Amniotic stem cell (primary cell): ENCODE data around the gene ADAT2.
"Not testable (repeated sequence)": the region's sequence is repeated elsewhere in the genome, so short reads cannot be mapped to it uniquely, and the experiment has no call there.

Source experiments
- DNase-seq: peaks from one replicate; lab custom pipeline; 2025; lab: John Stamatoyannopoulos, UW

Gene ADAT2

GRCh38 chr6:143450453-143451371 lies at the start of gene ADAT2, which contains the start of gene PEX3:
TSS of gene ADAT2 (minus strand) at chr6:143450695. CDS start at chr6:143450658, 37 bp downstream.
TSS of gene PEX3 (plus strand) at chr6:143450805. CDS start at chr6:143451043, 238 bp downstream.
- DNase-seq: peak; percentile 88

DNA sequence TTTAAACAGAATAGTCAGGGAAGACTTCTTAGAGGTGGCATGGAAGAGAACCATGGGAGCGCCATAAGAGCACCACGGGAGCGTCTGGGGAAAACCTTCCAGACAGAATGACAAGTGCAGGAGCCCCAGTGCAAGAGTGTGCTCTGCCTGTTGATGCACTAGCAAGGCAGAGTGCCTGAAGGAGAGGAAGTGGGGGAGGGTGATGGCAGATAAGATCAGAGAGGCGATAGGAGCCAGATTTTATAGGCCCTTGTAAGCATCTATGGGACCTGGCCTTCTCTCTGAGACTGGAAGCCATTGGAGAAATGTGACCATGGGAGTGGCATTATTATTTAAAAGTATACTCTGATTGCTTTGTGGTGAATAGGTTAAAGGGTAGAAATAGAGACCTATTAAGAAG lies 47.9 kb upstream of the ADAT2 start:
- no peak for DNase-seq

DNA sequence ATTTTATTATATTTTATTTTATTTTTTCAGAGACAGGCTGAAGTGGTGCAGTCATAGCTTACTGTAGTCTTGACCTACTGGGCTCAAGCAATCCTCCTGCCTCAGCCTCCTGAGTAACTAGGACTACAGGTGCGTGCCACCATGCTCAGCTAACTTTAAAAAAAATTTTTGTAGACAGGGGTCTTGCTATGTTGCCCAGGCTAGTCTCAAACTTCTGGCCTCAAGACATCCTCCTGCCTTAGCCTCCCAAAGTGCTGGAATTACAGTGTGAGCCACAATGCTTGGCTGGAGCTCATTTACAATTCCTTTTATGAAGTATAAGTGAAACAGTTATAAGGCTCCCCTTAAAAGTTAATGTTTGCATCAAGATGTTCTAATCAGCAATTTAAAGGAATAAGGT lies 46.5 kb upstream of the ADAT2 start:
- DNase-seq: no peak

- no peak for DNase-seq
These were observed 40.3 kb upstream of the ADAT2 start for GRCh38 chr6:143490775-143491174.

- DNase-seq: no peak
These were observed 39.7 kb upstream of the ADAT2 start for GRCh38 chr6:143490244-143490643.

GRCh38 chr6:143486752-143487151 lies 36.3 kb upstream of the ADAT2 start:
- DNase-seq: no peak

DNA sequence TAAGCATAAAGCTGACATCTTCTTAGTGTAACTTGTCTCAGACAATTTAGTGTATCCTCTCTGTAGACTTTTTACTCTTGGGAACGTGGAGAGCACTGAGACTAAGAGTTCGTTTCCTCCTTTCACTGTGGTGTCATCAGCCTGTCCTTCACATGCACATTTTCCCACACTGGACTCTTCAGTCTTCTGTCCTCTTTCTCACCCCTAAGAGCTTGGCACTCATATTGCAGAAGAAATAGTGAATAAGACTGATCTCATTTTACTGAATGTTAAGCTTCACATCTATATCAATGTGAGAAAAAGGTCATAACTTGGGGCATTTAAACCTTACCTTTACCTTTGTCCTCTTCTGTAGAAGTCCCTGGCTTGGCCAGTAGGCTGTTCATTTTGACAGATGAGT lies 35.5 kb upstream of the ADAT2 start:
- no peak for DNase-seq

DNA sequence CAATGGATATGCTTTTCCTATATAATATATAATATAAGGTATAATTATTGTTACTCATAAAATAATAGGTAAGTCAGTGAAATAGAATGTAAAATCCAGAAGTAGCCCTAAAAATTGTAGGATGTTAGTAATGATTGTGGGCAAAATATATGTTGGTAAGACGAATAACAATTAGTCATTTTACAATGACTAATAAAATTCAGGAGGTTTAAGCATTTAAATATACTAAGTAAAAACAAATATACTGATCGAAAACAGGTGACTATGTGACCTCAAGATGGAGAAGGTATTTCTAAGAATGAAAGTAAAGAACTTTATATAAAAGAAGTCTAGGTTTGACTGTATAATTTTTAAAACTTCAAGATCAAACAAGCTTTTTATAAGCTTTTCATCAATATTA lies 32.1 kb upstream of the ADAT2 start:
- DNase-seq: no peak

DNA sequence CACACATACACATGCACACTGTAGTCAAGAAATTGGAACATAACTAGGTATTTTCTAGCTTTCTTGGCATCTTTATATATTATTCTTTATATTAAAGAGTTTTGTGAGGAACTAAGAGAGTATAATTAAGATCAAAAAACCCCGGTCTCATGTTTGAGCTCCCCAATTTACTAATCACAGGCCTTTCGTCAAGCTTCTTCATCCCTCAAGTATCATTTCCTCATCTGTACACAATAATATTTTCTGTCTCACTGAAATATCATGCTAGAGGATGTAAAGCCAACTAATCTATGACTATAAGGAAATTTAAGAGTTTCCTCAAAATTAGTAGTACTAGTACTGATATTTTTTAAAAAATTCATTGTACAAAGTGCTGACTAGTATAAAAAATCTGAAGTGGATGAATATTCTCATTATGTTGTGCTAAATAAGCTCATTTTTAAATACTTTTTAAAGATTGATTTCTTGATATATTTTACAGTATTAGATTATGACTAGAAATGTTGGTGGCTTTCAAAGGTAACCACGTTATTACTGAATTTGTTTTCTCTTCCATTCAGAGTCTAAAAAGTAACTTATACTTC lies 28.1 kb upstream of the ADAT2 start:
- no peak for DNase-seq

- no peak for DNase-seq
These were observed 26.1 kb upstream of the ADAT2 start for GRCh38 chr6:143476545-143476944.

GRCh38 chr6:143471822-143472221 lies 21.3 kb upstream of the ADAT2 start:
- no peak for DNase-seq

GRCh38 chr6:143468823-143469222 lies 18.3 kb upstream of the ADAT2 start:
- not testable (repeated sequence) for DNase-seq

DNA sequence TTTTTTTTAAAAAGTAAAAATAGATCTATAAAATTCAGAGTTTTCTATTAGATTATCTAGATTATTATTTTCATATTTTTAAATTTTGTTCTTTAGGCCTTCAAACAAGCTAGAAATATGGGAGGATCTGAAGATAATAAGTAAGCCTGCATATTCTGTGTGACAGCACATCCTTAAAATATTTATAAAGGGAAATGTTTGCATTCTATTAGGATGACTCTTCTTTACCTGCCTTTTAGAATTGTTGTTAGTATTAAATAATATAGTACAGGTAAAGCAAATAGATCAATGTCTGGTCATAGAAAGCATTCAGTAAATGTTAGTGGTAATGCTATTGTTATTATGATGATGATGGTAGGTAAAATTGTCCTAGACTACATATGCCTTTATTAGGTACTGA lies 17.5 kb upstream of the ADAT2 start:
- DNase-seq: no peak

GRCh38 chr6:143465546-143465945 lies 15.1 kb upstream of the ADAT2 start:
- no peak for DNase-seq

- DNase-seq: no peak
These were observed 7.3 kb upstream of the ADAT2 start for GRCh38 chr6:143457563-143458359.

DNA sequence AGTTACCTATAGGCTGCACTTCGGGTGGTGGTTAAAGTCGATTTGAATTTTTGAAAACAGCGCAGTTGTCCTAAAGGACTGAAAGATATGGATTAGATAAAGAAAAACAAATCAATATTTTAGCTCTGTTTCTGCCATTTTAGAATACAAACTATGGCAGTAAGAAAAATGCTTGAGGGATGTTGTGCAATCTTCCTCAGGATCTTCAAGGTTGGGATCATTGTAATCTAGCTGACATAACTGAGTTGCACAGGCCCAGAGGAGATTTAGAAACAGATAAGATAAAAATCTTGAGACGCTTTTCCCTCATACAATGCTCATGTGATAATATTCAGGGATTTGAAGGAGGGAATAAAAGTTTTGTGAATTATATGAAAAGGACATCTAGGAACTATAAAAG lies 1.0 kb upstream of the ADAT2 start:
- no peak for DNase-seq

- DNase-seq: no peak
These were observed 612 bp downstream of the ADAT2 start for GRCh38 chr6:143449714-143450452.

- DNase-seq: no peak
These were observed 1.3 kb downstream of the ADAT2 start for GRCh38 chr6:143449082-143449713.

DNA sequence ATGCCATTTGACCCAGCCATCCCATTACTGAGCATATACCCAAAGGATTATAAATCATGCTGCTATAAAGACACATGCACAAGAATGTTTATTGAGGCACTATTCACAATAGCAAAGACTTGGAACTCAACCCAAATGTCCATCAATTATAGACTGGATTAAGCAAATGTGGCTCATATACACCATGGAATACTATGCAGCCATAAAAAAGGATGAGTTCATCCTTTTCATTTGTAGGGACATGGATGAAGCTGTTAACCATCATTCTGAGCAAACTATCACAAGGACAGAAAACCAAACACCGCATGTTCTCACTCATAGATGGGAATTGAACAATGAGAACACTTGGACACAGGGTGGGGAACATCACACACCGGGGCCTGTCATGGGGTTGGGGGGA lies 2.6 kb downstream of the ADAT2 start:
- not testable (repeated sequence) for DNase-seq

- DNase-seq: no peak
These were observed 7.4 kb downstream of the ADAT2 start for GRCh38 chr6:143443096-143443495.
